Neural progenitor cell (in vitro differentiated cells): ENCODE results near the gene NRP1. TPM values are rescaled to one million over a fixed set of nuclear protein-coding genes. Genes with fewer than 3 reads are reported as not detected.
A peak's percentile ranks its signal among the peaks of the same experiment; 100 is the strongest.

ENCODE experiments used
- DNase-seq: peaks from one replicate; pipeline ENCODE4 v3.0.0-alpha.2; 2016; ENCODE audit warnings: low spot score
- H2AFZ ChIP-seq: fragments of 200-600 bp; sonication (generic); replicated peaks from 2 replicates; pipeline ENCODE4 v1.6.1; 2016; ENCODE audit warnings: antibody characterized with exemption
- H3F3A ChIP-seq: fragments of 200-600 bp; sonication (generic); 2 replicates; pipeline ENCODE4 v1.6.1; 2016; ENCODE audit warnings: antibody characterized with exemption, low read depth
- H3K27ac ChIP-seq: fragments of 200-600 bp; sonication (generic); 2 replicates; pipeline ENCODE4 v1.5.1; 2016; ENCODE audit warnings: mild to moderate bottlenecking
- H3K27me3 ChIP-seq: fragments of 200-600 bp; sonication (generic); 2 replicates; pipeline ENCODE4 v1.6.1; 2016; ENCODE audit warnings: mild to moderate bottlenecking, moderate library complexity
- H3K36me3 ChIP-seq: fragments of 200-600 bp; sonication (generic); 2 replicates; pipeline ENCODE4 v1.5.1; 2016
- H3K4me1 ChIP-seq: fragments of 200-600 bp; sonication (generic); 2 replicates; pipeline ENCODE4 v1.6.1; 2016; ENCODE audit warnings: mixed run types
- H3K4me2 ChIP-seq: fragments of 200-600 bp; sonication (generic); 2 replicates; pipeline ENCODE4 v1.6.1; 2016
- H3K4me3 ChIP-seq: fragments of 200-600 bp; sonication (generic); 2 replicates; pipeline ENCODE4 v1.5.1; 2016
- H3K79me2 ChIP-seq: fragments of 200-600 bp; sonication (generic); 2 replicates; pipeline ENCODE4 v1.6.1; 2016; ENCODE audit warnings: low read depth
- H3K9ac ChIP-seq: fragments of 200-600 bp; sonication (generic); 2 replicates; pipeline ENCODE4 v1.6.1; 2016
- H3K9me3 ChIP-seq: fragments of 200-600 bp; sonication (generic); 2 replicates; pipeline ENCODE4 v1.5.1; 2016; ENCODE audit warnings: low read depth
- H4K20me1 ChIP-seq: fragments of 200-600 bp; sonication (generic); 2 replicates; pipeline ENCODE4 v1.6.1; 2016; ENCODE audit warnings: low read depth
- H3K27ac Mint-ChIP-seq: 3 replicates; pipeline ENCODE4 v1.8.0; 2021; ENCODE audit warnings: mixed read lengths
- H3K27me3 Mint-ChIP-seq: 2 replicates; pipeline ENCODE4 v1.8.0; 2022; ENCODE audit warnings: low read depth, mild to moderate bottlenecking, inconsistent platforms, moderate library complexity, mixed read lengths; ENCODE audit not compliant: insufficient read depth
- H3K36me3 Mint-ChIP-seq: 3 replicates; pipeline ENCODE4 v1.8.0; 2021; ENCODE audit warnings: mixed read lengths
- H3K4me1 Mint-ChIP-seq: 3 replicates; pipeline ENCODE4 v1.8.0; 2021; ENCODE audit warnings: mixed read lengths
- H3K4me3 Mint-ChIP-seq: 3 replicates; pipeline ENCODE4 v1.8.0; 2021; ENCODE audit warnings: mild to moderate bottlenecking, moderate library complexity, mixed read lengths
- H3K9me3 Mint-ChIP-seq: 3 replicates; pipeline ENCODE4 v1.8.0; 2020; ENCODE audit warnings: mixed read lengths
- EZH2 ChIP-seq: fragments of 200-600 bp; sonication (generic); IDR thresholded peaks from 2 replicates; pipeline ENCODE4 v1.6.1; 2017; ENCODE audit warnings: antibody characterized with exemption, mild to moderate bottlenecking, moderate library complexity
- EZH2phosphoT487 ChIP-seq: fragments of 200-600 bp; sonication (generic); IDR thresholded peaks from 2 replicates; pipeline ENCODE4 v1.6.1; 2017; ENCODE audit warnings: antibody characterized with exemption
- total RNA-seq: library from RNA; depleted of rRNA; stranded (reverse); fragments of >200 nt; gene quantifications from 2 replicates; pipeline ENCODE4 v1.2.3, GENCODE V29; 2015; ENCODE audit warnings: low replicate concordance
- TF ChIP-seq, protein P1 (sequence below): fragments of 200-600 bp; sonication (generic); IDR thresholded peaks from 2 replicates; pipeline ENCODE4 v1.5.1; 2017; ENCODE audit warnings: antibody characterized with exemption, mild to moderate bottlenecking

NRP1 gene
- total RNA-seq, 1 donor from 2014 or later, result 1.9 TPM

DNA sequence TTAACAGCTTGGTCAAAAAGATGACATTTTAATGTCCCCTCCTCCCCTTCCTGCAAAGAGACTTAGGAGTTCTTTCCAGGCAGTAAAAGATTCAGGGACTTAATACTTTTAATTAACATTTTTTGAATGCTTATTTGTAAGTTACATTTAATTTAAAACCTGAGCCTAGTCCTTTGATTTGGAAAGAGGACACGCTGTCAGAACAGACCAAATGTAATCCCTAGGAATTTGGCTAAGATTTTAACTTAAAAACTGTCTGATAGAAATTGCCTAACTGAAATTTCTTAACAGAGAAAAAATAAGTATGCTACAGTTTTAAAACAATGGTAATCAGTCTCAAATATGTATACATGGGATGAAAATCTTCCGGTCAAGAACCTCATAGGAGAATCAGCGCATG, 98.5 kb downstream of the NRP1 start:
- no peak for DNase-seq
- Mint-ChIP-seq H3K27me3 (peaks cover 2% of the 10 kb centered on the region), H3K4me1 (peaks cover 37% of the 10 kb centered on the region), H3K9me3 (no peaks in the 10 kb centered on the region), H3K4me3 (no peak overlapping the region), H3K36me3 (peaks cover 25% of the 10 kb centered on the region), H3K27ac (peak overlapping the region; percentile 21)
- Histone ChIP-seq H3K27ac (no peak overlapping the region), H3F3A (no peaks in the 10 kb centered on the region), H4K20me1 (no peaks in the 10 kb centered on the region), H3K79me2 (no peaks in the 10 kb centered on the region), H3K4me3 (no peak overlapping the region), H3K36me3 (no peaks in the 10 kb centered on the region), H2AFZ (peak overlapping the region; percentile 58), H3K4me2 (no peak overlapping the region), H3K4me1 (peaks cover 24% of the 10 kb centered on the region), H3K27me3 (no peaks in the 10 kb centered on the region), H3K9me3 (no peaks in the 10 kb centered on the region), H3K9ac (no peak overlapping the region)
- no peak for TF ChIP-seq EZH2phosphoT487
- no peak for TF ChIP-seq EZH2
- TF ChIP-seq, protein P1, sequence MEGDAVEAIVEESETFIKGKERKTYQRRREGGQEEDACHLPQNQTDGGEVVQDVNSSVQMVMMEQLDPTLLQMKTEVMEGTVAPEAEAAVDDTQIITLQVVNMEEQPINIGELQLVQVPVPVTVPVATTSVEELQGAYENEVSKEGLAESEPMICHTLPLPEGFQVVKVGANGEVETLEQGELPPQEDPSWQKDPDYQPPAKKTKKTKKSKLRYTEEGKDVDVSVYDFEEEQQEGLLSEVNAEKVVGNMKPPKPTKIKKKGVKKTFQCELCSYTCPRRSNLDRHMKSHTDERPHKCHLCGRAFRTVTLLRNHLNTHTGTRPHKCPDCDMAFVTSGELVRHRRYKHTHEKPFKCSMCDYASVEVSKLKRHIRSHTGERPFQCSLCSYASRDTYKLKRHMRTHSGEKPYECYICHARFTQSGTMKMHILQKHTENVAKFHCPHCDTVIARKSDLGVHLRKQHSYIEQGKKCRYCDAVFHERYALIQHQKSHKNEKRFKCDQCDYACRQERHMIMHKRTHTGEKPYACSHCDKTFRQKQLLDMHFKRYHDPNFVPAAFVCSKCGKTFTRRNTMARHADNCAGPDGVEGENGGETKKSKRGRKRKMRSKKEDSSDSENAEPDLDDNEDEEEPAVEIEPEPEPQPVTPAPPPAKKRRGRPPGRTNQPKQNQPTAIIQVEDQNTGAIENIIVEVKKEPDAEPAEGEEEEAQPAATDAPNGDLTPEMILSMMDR, result no peak

DNA sequence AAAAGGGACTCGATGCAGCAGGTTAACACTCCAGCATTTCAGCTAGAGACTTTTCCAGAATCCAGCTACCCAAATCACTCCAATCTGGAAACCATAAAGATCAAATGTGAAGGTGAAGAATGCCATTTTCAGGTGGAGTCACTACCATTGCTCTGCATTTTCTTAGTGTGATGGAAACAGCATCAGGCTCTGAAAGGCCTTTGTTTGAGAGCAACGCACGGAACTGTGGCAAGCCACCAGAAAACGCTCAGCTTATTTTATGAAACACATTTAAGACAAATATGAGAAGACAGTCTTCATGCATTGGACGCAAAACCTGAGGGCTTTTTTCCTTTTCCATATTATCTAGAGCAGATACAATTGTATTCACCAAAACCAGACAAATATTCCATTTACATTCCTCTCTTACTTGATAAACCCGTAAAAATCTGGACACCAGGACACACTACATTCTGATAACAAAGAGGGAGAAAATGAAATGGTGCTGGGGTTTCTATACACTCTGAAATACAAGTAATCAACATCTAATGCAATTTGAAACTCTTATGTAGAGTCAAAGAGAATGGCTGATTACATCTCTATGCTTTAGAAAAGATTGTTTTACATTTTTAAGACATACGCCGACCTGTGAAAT, 99.1 kb downstream of the NRP1 start:
- Mint-ChIP-seq H3K4me1 (peaks cover 31% of the 10 kb centered on the region), H3K4me3 (no peak overlapping the region), H3K27ac (no peak overlapping the region), H3K9me3 (no peaks in the 10 kb centered on the region), H3K36me3 (peaks cover 30% of the 10 kb centered on the region), H3K27me3 (peaks cover 2% of the 10 kb centered on the region)
- H3K79me2 ChIP-seq, result no peaks in the 10 kb centered on the region
- no peaks in the 10 kb centered on the region for H3F3A ChIP-seq
- no peak overlapping the region for H3K9ac ChIP-seq
- H3K9me3 ChIP-seq, result no peaks in the 10 kb centered on the region
- TF ChIP-seq, protein P1, result no peak
- no peak for TF ChIP-seq EZH2
- TF ChIP-seq EZH2phosphoT487, result no peak
- H3K27ac ChIP-seq, result no peak overlapping the region
- peak overlapping the region; percentile 58 for H2AFZ ChIP-seq
- no peaks in the 10 kb centered on the region for H3K36me3 ChIP-seq
- H3K27me3 ChIP-seq, result no peaks in the 10 kb centered on the region
- H4K20me1 ChIP-seq, result no peaks in the 10 kb centered on the region
- H3K4me1 ChIP-seq, result peaks cover 18% of the 10 kb centered on the region
- H3K4me3 ChIP-seq, result no peak overlapping the region
- DNase-seq, result no peak
- H3K4me2 ChIP-seq, result no peak overlapping the region

DNA sequence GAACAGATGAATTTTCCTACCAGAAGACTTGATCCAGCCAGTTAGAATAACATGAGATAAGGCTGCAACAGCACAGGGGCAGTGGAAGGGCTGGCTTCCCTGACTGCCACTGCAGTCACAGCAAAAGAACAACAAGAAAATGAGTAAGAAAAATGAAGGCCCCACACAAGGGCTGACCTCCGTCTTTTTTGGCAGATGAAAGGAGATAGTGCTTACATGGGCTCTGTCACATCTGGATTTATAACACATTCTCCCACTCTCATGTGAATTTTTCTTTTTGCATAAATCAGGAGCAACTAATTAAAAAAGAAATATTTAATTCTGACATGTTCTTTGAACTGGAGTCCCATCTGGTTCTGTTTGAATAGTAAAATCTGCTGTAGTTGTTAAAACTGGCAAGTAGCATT, 99.6 kb downstream of the NRP1 start:
- DNase-seq, result no peak
- peaks cover 33% of the 10 kb centered on the region for H3K4me1 Mint-ChIP-seq
- H3K36me3 Mint-ChIP-seq, result peaks cover 30% of the 10 kb centered on the region
- H3K27me3 Mint-ChIP-seq, result peaks cover 2% of the 10 kb centered on the region
- H3K9me3 Mint-ChIP-seq, result no peaks in the 10 kb centered on the region
- Histone ChIP-seq H3K4me1 (peaks cover 18% of the 10 kb centered on the region), H3F3A (no peaks in the 10 kb centered on the region), H3K36me3 (no peaks in the 10 kb centered on the region), H3K9ac (no peak overlapping the region), H4K20me1 (no peaks in the 10 kb centered on the region), H3K79me2 (no peaks in the 10 kb centered on the region), H3K4me2 (no peak overlapping the region), H2AFZ (peak overlapping the region; percentile 58), H3K27ac (no peak overlapping the region), H3K9me3 (no peaks in the 10 kb centered on the region), H3K4me3 (no peak overlapping the region), H3K27me3 (no peaks in the 10 kb centered on the region)
- H3K27ac Mint-ChIP-seq, result no peak overlapping the region
- H3K4me3 Mint-ChIP-seq, result no peak overlapping the region
- no peak for TF ChIP-seq EZH2phosphoT487
- TF ChIP-seq, protein P1, result no peak
- no peak for TF ChIP-seq EZH2
